ENCODE measurements around the gene MAML2.
A peak's percentile ranks its signal among the peaks of the same experiment; 100 is the strongest.

MAML2 gene

GRCh38 chr11:96155627-96156378, 187.2 kb downstream of the MAML2 start:
- peak; percentile 6 for DNase-seq (ENCODE audit: low spot score)

GRCh38 chr11:96154802-96155520, 188.0 kb downstream of the MAML2 start:
- DNase-seq (ENCODE audit: low spot score): no peak

- no peak for DNase-seq (ENCODE audit: low spot score)
Observed at GRCh38 chr11:96152623-96153022, 190.4 kb downstream of the MAML2 start.

GRCh38 chr11:96151501-96151900, 191.5 kb downstream of the MAML2 start:
- no peak for DNase-seq (ENCODE audit: low spot score)

GRCh38 chr11:96150609-96151008, 192.4 kb downstream of the MAML2 start:
- no peak for DNase-seq (ENCODE audit: low spot score)

GRCh38 chr11:96149743-96150555, 193.0 kb downstream of the MAML2 start:
- no peak for DNase-seq (ENCODE audit: low spot score)

GRCh38 chr11:96147906-96148486, 195.0 kb downstream of the MAML2 start:
- DNase-seq (ENCODE audit: low spot score): no peak

- DNase-seq (ENCODE audit: low spot score): no peak
Observed at GRCh38 chr11:96147186-96147585, 195.8 kb downstream of the MAML2 start.

GRCh38 chr11:96146765-96147164, 196.2 kb downstream of the MAML2 start:
- no peak for DNase-seq (ENCODE audit: low spot score)

GRCh38 chr11:96145163-96145585, 197.8 kb downstream of the MAML2 start:
- no peak for DNase-seq (ENCODE audit: low spot score)

GRCh38 chr11:96144553-96144952, 198.4 kb downstream of the MAML2 start:
- DNase-seq (ENCODE audit: low spot score): no peak

- no peak for DNase-seq (ENCODE audit: low spot score)
Observed at GRCh38 chr11:96143041-96143521, 199.9 kb downstream of the MAML2 start.

- no peak for DNase-seq (ENCODE audit: low spot score)
Observed at GRCh38 chr11:96141626-96142025, 201.4 kb downstream of the MAML2 start.

GRCh38 chr11:96139691-96140090, 203.3 kb downstream of the MAML2 start:
- DNase-seq (ENCODE audit: low spot score): no peak

GRCh38 chr11:96137373-96137772, 205.6 kb downstream of the MAML2 start:
- DNase-seq (ENCODE audit: low spot score): no peak

GRCh38 chr11:96136613-96137298, 206.2 kb downstream of the MAML2 start:
- no peak for DNase-seq (ENCODE audit: low spot score)

- DNase-seq (ENCODE audit: low spot score): no peak
Observed at GRCh38 chr11:96134602-96135001, 208.4 kb downstream of the MAML2 start.

GRCh38 chr11:96132437-96132836, 210.6 kb downstream of the MAML2 start:
- DNase-seq (ENCODE audit: low spot score): no peak

- DNase-seq (ENCODE audit: low spot score): no peak
Observed at GRCh38 chr11:96130061-96130620, 212.9 kb downstream of the MAML2 start.

GRCh38 chr11:96127596-96127959, 215.4 kb downstream of the MAML2 start:
- DNase-seq (ENCODE audit: low spot score): no peak

GRCh38 chr11:96126917-96127595, 215.9 kb downstream of the MAML2 start:
- DNase-seq (ENCODE audit: low spot score): no peak
